Vagina (tissue), 2 donors: ENCODE measurements around the gene TRAPPC5.

Source experiments
- POLR2A ChIP-seq, 2 donors: fragments of 450-650 bp; IDR thresholded peaks; one replicate each; pipeline ENCODE4 v1.6.1; 2017; ENCODE audit warnings: antibody characterized with exemption in 2 of 2, mild to moderate bottlenecking in 2 of 2, moderate library complexity in 2 of 2
- POLR2AphosphoS5 ChIP-seq, 2 donors: sonication (generic); formaldehyde crosslinking; IDR thresholded peaks; one replicate each; pipeline ENCODE4 v1.9.0; 2017; ENCODE audit warnings: antibody characterized with exemption in 2 of 2, mild to moderate bottlenecking in 2 of 2, low read depth in 1 of 2; ENCODE audit not compliant: insufficient read depth in 1 of 2
- TF ChIP-seq, protein P1 (sequence below), 3 experiments: fragments of 450-650 bp in 2 of 3; fragments of 200-600 bp in 1 of 3; sonication (generic) in 1 of 3; IDR thresholded peaks; one replicate each; pipeline ENCODE4 v1.5.1; 2017 to 2019; ENCODE audit warnings: antibody characterized with exemption in 3 of 3, mild to moderate bottlenecking in 2 of 3, moderate library complexity in 2 of 3

GRCh38 chr19:7715671-7716070 is 35.0 kb downstream of the TRAPPC5 start:
- TF ChIP-seq, protein P1, sequence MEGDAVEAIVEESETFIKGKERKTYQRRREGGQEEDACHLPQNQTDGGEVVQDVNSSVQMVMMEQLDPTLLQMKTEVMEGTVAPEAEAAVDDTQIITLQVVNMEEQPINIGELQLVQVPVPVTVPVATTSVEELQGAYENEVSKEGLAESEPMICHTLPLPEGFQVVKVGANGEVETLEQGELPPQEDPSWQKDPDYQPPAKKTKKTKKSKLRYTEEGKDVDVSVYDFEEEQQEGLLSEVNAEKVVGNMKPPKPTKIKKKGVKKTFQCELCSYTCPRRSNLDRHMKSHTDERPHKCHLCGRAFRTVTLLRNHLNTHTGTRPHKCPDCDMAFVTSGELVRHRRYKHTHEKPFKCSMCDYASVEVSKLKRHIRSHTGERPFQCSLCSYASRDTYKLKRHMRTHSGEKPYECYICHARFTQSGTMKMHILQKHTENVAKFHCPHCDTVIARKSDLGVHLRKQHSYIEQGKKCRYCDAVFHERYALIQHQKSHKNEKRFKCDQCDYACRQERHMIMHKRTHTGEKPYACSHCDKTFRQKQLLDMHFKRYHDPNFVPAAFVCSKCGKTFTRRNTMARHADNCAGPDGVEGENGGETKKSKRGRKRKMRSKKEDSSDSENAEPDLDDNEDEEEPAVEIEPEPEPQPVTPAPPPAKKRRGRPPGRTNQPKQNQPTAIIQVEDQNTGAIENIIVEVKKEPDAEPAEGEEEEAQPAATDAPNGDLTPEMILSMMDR (IDR thresholded peaks at IDR 0.05) = no peak
- TF ChIP-seq POLR2A (IDR thresholded peaks at IDR 0.05) (no peak), POLR2AphosphoS5 (IDR thresholded peaks at IDR 0.05; ENCODE audit: insufficient read depth in 1 of 2, low read depth in 1 of 2) (no peak)
